Activated CD8-positive, alpha-beta memory T cell treated with anti-CD3 and anti-CD28 coated beads for 4 hours (primary cell): ENCODE results near the gene MAD1L1.
"Not testable (repeated sequence)": the region's sequence is repeated elsewhere in the genome, so short reads cannot be mapped to it uniquely, and the experiment has no call there.

Experiments used
- DNase-seq, 2 donors: peaks; one replicate each; pipeline ENCODE4 v3.0.0-alpha.2; 2020; ENCODE audit warnings: low read depth in 2 of 2

Gene MAD1L1

DNA sequence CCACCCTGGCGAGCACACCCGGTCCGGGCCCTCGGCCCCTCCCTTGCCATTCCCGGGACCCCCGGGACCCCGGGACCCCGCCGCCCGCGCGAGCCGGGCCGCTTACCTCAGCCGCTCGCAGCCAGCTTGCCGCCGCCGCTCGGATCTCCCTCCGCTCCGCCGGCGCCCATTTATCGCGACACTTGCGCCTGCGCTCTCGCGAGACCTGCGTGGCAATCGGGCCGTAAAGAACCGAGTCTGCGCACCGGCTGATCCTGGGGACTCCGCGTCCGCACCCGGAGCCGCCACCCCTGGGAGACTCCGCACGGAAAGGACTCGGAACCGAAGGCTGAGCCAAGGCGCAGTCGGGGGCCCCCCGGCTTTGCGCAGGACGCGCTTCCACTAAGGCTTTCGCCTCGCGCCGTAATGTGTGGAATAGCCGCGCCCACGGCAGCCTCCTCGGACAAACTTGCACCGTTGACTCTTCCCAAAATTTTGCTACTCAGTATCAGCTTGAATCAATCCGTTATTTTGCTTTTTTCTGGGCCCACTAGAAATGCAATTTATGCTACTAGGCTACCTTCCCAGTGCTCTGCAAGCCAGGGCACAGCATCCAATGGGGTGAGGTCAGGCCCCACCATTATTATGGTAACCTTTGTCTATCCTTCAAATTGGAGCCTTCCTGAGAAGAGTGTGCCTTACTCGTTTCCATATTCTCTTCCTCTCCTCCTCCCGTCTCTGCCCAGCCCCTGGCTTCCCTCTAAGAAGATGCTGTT, at the start of gene MAD1L1:
Gene MAD1L1, minus strand, starts transcription at position 180 of the 755 bp plus-strand sequence. CDS start 2,812 bp downstream, outside the sequence.
- DNase-seq, result peak; percentile 66 to 74

DNA sequence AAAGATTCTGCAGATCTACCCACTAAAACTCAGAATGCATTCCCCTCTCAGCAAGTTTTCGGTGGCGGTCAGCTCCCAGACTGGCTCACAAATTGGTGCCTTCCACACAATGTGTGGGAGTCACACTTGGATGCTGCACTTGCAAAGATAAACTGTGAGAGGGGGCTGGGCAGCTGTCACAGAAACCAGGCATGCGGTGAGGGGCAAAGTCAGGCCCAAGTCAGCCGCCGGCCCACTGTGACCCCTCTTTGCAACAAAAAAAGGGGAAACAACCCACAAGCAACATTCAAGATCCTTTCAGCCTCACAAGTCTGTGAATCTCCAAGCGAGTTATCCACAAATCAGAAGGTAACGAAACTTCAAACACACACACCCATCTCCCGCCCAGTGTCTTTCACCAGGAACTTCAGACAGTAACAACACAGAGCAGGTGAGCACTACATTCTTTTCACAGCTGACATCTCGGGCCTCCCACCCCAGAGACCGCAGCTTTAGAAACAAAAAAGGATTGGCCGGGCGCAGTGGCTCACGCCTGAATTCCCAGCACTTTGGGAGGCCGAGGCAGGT, 49.5 kb upstream of the MAD1L1 start:
- DNase-seq, result no peak

DNA sequence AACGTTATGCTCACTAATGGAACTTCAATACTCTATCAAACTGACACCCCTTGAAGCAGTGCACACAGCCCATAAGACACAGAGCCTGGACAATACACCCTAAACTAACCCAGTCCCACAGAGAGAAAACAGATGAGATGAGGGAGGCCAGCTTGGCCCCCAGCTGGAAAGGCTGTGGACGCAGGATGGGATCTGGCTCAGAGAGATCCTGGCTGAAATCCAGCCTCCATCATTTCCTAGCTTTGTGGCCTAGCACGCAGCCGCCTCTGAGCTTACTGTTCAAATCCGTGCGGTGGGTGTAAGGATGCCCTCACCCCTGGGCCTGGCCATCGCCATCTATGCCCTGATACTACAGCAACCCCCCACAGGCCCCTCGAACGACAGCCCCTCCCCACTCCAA, 48.8 kb upstream of the MAD1L1 start:
- no peak for DNase-seq

DNA sequence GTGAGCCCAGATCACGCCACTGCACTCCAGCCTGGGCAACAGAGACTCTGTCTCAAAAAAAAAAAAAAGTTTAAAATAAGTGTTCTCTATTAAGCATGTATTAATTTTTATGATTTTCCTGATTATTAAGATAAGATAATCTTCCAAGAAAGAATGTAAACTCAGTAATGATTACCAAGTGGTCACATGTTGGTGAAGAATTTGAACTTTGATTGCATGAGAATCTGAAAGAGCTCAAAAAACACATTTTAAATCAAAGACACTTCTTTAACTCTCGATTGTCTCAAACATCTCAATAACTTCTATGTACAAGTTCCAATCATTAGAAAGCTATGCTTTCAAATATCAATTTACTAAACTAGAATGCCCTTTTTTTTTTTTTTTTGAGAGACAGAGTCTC, 47.7 kb upstream of the MAD1L1 start:
- DNase-seq, result no peak

DNA sequence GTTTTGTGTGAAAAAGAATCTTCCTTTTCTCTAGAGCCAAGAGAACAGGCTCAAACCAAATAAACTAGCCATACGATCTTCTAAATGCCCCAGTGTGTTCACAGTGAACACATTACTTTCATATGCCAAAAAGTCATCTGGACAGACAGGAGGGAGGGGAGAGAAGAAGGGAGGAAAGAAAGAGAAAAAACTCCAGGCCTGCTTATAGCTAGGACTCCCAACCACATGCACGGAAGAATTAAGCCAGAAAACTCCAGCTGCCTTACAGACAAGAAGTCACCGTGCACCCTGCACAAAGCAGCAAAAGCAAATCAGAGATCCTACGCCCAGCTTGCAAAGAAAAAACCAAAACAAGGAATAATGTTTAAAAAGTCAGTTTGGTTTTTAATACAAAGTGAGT, 47.2 kb upstream of the MAD1L1 start:
- no peak for DNase-seq

DNA sequence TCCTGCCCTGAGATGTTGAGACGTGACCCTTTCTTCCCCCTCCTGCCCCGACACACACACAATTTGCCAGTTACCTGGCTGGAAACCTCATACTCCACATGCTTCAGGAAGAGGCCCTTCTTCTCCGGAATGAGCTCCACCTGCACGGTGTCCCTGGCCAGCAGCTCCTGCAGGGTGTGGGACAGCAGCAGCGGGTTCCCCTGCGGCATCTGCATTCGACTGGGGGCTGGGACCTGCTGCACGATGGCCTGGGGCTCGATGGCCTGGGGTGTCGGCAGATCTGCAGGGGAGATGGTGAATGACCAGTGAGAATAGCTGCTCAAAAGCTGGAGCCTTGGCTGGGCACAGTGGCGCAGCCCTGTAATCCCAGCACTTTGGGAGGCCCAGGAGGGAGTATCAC, 45.3 kb upstream of the MAD1L1 start:
- no peak for DNase-seq

DNA sequence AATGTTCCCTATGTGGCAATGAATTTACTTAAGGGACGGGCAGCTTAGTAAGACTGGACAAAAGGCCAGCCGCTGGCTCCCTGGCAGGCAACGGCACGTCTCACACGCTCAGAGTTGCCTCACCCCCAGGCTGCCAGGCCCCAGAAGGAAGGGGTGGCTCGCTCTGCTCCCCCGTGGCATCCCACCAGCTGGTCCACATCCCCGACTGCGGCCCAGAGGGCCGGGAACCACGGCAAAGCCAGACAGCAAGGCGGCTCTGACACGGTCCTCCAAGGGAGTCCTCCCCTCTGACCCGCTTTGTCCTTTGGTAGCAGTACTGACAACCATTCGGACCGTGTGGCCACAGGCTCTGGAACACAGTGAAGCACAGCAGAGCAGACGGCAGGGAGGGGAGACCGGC, 43.4 kb upstream of the MAD1L1 start:
- DNase-seq, result no peak

DNA sequence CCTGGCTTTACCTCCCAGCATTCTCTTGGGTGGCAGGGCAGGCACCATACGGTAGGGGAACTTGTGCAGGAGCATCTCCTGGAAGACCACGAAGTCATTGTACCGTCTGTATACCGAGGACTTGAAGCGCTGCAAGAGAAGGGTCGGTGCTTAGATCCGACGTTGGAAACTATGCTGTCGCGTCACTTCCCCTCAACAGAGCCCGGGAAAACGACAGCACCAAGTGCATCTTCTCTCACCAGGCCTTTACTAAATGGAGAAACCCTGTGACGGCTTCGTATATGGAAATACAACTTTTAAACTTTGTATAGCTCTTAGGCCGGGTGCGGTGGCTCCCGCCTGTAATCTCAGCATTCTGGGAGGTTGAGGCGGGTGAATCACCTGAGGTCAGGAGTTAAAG, 42.4 kb upstream of the MAD1L1 start:
- no peak for DNase-seq

DNA sequence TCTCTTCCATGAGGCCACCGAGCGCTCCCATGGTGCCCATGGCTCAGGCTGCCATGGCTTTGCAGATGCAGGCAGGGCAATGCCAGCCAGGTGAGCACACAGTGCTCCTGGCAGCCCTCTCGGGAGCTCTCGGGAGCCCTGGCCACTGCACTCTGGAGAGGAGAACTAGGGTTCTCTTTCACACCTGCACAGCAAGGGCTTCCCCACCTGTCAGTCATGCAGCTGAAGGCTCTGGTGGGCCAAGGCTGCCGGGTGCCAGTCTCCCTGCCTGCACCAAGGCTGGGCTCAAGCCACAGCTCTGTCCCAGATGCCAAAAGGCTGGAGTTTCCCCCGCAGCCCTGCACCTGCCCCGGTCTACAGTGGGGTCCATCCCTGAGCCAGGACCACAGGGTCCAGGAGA, 41.9 kb upstream of the MAD1L1 start:
- no peak for DNase-seq

DNA sequence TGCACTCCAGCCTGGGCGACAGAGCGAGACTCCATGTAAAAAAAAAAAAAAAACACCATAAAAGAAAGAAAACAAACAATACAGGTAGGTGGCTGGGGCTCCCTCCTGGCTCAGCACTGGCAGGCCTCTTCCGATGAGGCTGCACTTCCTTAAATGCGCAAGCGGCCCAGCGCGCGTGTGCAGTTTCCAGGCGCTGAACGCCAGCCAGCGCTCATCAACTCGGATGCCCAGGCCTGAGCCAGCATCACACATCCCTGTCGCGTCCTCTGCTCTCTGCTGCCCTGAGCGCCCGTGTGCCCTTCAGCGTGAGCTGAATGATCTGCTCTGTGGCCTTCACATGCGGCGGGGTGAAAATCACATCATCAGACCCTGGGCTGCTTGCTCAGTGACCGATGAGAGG, 41.1 kb upstream of the MAD1L1 start:
- DNase-seq, result no peak

DNA sequence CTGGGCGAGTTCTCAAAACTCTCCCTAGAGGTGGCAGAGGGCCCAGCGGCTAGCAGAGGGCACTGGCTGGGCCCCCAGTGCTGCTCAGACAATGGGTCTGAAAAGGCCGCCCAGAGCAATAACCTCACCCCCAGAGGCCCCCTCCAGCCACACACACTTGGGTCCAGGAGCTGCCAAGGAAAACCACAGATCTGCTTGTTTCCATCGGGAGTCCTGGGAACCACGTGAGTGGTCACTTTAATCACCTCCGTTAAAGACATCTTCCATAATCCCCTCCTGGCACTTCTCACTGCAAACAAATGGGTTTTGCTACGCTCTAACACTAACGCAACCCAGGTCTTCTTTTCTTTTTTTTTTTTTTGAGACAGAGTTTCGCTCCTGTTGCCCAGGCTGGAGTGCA, 39.3 kb upstream of the MAD1L1 start:
- no peak for DNase-seq

DNA sequence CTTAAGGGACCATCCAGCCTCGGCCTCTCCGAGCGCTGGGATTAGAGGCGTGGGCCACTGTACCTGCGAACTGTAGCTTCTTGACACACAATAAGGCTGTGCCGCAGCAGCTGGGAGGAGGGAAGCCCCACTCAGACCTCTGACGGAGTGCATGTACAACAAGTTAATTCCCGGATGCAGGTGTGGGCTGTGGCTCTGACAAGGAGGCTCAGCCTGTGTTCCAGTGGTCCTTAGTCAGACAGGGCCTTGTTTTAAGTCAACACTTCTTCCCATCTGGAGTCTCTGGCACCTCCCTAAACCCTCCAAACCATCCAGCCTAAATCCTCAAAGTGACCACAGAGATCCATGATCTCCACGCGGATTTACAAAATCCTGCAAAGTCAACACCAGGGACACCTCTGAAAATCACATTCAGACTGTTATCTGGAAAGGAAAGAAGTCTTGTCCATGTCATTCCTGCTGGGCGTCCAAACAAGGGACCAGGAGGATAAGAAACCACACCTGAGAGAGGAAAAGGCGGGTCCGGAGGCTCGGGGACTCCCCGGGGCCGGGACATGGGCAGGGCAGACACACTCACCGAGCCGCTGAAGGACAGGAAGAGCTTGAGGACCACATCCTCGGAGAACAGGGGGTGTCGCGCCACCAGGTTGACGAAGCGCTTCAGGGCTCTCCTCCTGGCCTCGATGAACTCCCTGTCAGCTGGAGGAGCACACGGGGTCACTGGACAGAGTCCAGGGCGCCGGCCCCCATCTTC, 38.7 kb upstream of the MAD1L1 start:
- no peak for DNase-seq

DNA sequence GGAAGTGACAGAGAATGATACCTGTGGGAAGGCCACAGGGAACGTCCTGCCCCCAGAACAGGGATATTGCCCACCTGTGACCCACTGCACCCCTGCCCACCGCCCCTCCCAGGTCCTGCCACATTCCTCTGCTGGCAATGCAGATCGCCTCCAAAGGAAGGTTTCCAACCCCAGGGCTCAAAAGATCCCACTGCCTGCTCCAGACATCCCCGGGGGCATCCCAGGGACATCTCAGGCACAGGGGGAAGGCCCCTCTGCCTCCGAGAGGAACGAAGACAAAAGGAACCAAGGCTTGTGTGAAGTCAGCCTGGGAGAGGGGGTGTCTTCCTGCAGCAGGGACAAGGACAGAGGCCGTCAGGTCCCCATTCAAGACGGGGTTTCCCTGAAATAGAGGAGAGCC, 37.8 kb upstream of the MAD1L1 start:
- DNase-seq, result no peak

DNA sequence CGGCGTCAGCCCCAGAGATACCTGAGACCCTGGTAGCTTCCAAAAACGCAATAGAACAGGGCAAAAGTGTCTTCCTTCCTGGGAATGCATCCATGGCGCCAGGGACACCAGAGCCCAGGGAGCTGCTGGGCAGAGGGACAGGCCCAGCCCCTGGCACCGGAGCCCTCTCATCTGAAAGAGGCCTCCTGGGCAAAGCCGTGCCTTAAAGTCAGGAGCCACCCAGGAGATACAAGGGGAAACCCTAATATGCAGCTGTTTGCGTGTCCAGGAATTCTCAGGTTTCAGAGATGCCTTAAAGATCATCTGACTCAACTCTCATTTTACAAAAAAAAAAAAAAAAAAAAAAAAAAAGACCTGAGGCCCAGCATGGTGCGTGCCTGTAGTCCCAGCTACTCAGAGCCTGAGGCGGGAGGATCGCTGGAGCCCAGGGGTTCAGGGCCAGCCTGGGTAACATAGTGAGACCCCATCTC, 37.3 kb upstream of the MAD1L1 start:
- no peak for DNase-seq

DNA sequence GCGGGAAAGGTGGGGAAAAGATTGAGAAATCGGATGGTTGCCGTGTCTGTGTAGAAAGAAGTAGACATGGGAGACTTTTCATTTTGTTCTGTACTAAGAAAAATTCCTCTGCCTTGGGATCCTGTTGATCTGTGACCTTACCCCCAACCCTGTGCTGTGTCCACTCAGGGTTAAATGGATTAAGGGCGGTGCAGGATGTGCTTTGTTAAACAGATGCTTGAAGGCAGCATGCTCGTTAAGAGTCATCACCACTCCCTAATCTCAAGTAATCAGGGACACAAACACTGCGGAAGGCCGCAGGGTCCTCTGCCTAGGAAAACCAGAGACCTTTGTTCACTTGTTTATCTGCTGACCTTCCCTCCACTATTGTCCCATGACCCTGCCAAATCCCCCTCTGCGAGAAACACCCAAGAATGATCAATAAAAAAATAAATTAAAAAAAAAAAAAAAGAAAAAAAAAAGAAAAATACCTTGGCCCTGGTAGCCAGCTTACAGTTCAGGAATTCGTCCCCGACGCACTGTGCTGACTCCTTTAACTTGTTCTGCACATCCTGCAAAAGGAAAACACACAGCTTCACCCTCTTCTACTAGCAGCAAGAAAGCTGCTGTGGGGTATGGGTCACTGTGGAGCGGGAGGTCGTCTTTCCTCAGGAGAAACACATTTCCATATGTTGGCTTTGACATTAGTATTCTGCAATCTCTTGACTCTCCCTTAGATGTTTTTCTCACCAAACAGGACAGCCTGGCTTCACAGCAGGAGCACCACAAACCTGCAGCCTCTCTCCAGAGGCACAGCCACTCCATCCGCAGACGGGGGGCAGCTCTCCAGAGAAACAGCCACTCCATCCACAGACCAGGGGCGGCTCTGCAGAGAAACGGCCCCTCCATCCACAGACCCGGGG, 36.6 kb upstream of the MAD1L1 start:
- DNase-seq, result not testable (repeated sequence)

DNA sequence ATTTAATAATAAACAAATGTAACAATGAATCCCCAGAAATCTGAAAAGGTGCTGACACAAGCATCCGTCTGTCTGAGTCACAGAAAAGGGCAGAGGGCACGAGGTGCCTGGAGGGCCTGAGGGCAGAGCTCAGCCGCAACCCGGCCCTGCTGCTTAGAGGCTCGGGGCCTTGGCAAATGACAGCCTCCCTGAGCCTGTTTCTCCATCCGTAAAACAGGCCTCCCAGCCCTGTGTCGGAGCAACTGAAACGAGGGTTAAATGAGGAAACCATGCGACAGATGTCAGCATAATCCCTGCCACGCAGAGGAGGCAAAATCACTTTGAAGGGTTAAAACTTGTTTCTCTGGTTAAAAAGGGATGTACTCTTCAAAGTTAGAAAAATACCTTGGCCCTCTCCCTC, 34.2 kb upstream of the MAD1L1 start:
- DNase-seq, result no peak

DNA sequence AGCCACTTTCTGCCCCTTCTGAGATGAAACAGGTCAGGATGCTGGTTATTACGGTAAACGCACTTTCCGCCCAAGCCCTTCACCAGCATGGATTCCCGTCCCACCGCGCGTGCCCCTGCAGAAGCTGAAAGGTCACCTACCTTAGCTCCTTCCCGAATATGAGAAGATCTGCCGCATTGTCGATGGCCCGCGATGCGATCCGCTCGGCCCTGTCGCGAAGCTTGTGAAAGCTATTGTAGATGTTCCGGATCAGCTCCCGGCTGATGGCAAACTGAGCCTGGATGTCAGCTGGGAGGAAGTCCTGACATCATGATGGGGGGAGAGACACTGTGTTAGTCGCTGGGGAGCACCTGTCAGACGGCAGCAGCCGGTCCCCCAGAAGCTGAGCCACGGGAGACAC, 31.4 kb upstream of the MAD1L1 start:
- DNase-seq, result no peak

DNA sequence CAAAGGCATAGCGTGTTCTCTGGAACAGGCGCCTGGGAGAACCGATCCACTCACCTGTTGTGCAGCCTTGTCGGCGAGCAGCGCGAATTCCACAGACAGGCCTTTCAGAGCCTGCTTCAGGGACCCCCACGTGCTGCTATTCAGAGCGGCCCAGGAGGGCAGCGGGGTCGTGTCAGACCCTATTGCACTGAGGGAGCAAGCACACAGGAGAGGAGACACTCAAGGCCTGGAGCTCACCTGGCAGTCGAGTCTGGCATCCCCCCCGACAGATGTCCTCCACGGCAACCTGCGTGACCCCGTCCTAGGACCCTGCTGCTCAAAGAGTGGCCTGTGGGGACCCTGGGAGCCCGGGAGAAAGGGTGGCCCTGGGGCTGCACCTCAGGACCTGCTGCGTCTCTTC, 30.4 kb upstream of the MAD1L1 start:
- DNase-seq, result no peak

DNA sequence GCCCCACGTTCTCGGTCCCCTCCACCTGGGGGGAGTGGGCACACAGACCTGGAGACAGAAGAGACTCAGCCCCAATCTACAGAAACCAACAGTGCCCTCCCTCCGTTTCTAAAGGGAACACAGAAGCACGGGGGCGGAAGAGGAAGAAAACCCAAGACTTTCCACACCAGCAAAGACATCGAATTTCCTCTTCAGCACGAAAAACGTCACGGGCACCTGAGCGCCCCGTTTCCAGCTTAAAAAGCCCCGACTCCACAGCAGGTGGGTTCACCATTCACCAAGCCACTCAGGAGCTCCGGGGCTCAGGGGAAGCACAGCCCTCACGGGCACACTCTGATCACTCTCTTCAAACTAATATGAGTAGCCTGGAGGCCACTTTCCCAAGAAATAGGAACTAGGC, 28.9 kb upstream of the MAD1L1 start:
- DNase-seq, result no peak

DNA sequence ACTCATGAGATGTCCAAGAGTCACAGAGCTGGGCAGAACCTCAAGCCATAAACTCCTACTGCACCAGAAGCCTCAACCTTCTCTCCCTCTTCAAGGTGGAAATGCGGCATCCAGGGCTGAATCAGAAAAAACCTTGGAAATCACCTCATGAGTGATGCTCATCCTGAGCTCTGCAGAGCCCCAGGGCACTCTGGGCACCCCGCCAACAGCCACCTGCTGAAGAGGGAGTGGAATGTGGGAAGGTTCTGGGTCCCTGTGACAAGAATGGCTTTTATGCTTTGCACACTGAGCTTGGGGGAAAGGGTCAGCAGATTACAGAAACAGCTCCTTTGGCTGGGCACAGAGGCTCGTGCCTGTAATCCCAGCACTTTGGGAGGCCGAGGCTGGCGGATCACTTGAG, 28.1 kb upstream of the MAD1L1 start:
- no peak for DNase-seq

DNA sequence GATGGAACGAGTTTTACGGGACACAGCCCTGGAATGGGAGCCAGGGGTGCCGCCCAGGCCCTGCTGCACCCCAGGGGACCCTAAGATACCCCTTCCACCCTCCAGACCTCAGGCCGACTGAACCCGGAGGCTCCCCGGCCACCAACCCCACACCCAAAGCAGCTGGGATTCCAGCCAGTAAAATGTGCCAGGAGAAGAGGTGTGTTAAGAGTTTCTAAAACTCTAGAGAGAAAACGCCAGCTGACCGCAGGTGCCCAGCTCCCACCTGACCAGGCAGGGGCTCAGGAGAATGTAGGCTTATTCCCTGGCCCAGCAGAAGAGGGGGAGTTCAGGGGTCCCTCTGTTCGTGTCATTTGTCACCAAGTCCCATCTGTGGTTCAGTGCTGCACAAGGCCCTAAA, 26.7 kb upstream of the MAD1L1 start:
- DNase-seq, result no peak
